Tibial nerve (tissue), 4 donors: ENCODE measurements around the gene RSAD1. TPM values are rescaled to one million over a fixed set of nuclear protein-coding genes. Genes with fewer than 3 reads are reported as not detected.

Experiments
- DNase-seq, 2 donors: peaks; one replicate each; pipeline ENCODE4 v3.0.0-alpha.2; 2019; ENCODE audit warnings: low spot score in 2 of 2
- H3K27ac ChIP-seq, 4 donors: fragments of 200-600 bp; sonication (generic) in 3 of 4; one replicate each; pipeline ENCODE4 v1.5.1; 2017 to 2019; ENCODE audit warnings: mild to moderate bottlenecking in 1 of 4
- H3K27me3 ChIP-seq, 2 donors: fragments of 200-600 bp; sonication (generic) in 1 of 2; one replicate each; pipeline versions ENCODE4 v1.5.1 to v1.6.0; 2017 to 2019
- H3K36me3 ChIP-seq, 3 donors: fragments of 200-600 bp; sonication (generic); one replicate each; pipeline ENCODE4 v1.5.1; 2018 to 2019
- H3K4me1 ChIP-seq, 4 donors: fragments of 200-600 bp; sonication (generic) in 3 of 4; one replicate each; pipeline ENCODE4 v1.5.1; 2017 to 2019
- H3K4me3 ChIP-seq, 4 donors: fragments of 200-600 bp; sonication (generic) in 3 of 4; one replicate each; pipeline ENCODE4 v1.5.1; 2017 to 2019; ENCODE audit warnings: mild to moderate bottlenecking in 1 of 4, moderate library complexity in 1 of 4
- H3K9me3 ChIP-seq, 4 donors: fragments of 200-600 bp; sonication (generic) in 3 of 4; one replicate each; pipeline ENCODE4 v1.5.1; 2017 to 2019
- EP300 ChIP-seq, 2 donors: sonication (generic); formaldehyde crosslinking; IDR thresholded peaks; one replicate each; pipeline ENCODE4 v1.6.1; 2017; ENCODE audit warnings: antibody characterized with exemption in 2 of 2, mild to moderate bottlenecking in 1 of 2
- POLR2A ChIP-seq, 2 donors: fragments of 450-650 bp; IDR thresholded peaks; one replicate each; pipeline ENCODE4 v1.6.1; 2017; ENCODE audit warnings: antibody characterized with exemption in 2 of 2, mild to moderate bottlenecking in 2 of 2, moderate library complexity in 2 of 2
- WGBS, 2 donors: methylation state at CpG; one replicate each; pipeline ENCODE4 v1.1.5; 2018; 5-methylcytosine and 5-hydroxymethylcytosine counted together
- total RNA-seq, 4 donors: library from RNA; depleted of rRNA; stranded (reverse); fragments of >200 nt; gene quantifications; one replicate each; pipeline ENCODE4 v1.1.0, GENCODE V29; 2016
- TF ChIP-seq, protein P1 (sequence below), 5 experiments: fragments of 200-600 bp in 3 of 5; fragments of 450-650 bp in 2 of 5; sonication (generic) in 3 of 5; IDR thresholded peaks; one replicate each; pipeline ENCODE4 v1.5.1; 2016 to 2019; ENCODE audit warnings: antibody characterized with exemption in 5 of 5, mild to moderate bottlenecking in 3 of 5, moderate library complexity in 2 of 5

The RSAD1 gene
- total RNA-seq, 4 donors from 2014 or later: 30.8 to 61.8 (median 32.9) TPM

DNA sequence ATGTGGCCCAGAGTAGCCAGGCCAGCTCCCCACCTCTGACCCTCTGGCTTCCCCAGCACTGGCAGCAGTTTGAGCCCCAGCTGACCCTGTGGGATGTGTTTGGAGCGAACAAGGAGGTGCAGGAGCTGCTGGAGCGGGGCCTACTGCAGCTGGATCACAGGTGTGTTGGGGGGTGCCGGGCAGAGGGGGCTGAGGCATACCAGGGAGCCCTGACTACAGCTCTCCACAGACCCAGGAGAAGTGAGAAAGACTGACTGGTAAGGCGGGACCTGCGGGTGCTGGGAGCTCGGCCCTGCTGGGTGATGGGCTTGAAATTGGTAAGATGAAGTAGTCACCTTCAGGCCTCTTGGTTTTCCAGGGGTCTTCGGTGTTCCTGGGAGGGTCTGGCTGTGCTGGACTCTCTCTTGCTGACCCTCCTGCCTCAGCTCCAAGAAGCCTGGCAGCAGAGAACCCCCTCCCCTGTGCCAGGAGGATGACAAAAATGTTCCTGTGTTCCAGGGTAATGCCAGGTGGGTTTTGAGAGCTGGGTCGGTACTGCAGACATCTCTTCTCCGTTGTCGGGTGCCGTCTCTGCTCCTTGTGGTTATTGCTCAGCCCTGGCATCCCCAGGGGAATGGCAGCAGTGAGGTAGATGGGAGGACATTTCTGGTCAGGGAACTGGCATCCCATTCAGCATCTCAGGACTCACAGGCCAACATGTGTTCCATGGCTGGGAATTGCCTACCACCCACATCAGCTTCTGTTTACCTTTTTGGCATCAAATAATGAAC lies 5.9 kb downstream of the RSAD1 start:
- DNase-seq: no peak
- H3K27me3 ChIP-seq: no peaks in the 10 kb centered on the region
- WGBS, 2 donors: 89 to 92% methylated on average over 10 to 11 of the region's 11 CpGs
- H3K36me3 ChIP-seq: peaks cover 0 to 65% (median 5%) of the 10 kb centered on the region in 3 donors
- H3K4me3 ChIP-seq: no peak overlapping the region
- peak overlapping the region in 1 of 4 donors; percentile 11 for H3K27ac ChIP-seq
- TF ChIP-seq, protein P1, sequence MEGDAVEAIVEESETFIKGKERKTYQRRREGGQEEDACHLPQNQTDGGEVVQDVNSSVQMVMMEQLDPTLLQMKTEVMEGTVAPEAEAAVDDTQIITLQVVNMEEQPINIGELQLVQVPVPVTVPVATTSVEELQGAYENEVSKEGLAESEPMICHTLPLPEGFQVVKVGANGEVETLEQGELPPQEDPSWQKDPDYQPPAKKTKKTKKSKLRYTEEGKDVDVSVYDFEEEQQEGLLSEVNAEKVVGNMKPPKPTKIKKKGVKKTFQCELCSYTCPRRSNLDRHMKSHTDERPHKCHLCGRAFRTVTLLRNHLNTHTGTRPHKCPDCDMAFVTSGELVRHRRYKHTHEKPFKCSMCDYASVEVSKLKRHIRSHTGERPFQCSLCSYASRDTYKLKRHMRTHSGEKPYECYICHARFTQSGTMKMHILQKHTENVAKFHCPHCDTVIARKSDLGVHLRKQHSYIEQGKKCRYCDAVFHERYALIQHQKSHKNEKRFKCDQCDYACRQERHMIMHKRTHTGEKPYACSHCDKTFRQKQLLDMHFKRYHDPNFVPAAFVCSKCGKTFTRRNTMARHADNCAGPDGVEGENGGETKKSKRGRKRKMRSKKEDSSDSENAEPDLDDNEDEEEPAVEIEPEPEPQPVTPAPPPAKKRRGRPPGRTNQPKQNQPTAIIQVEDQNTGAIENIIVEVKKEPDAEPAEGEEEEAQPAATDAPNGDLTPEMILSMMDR (IDR thresholded peaks at IDR 0.05): no peak
- TF ChIP-seq POLR2A (IDR thresholded peaks at IDR 0.05) (no peak), EP300 (IDR thresholded peaks at IDR 0.05) (no peak)
- H3K9me3 ChIP-seq: no peaks in the 10 kb centered on the region
- H3K4me1 ChIP-seq: peaks cover 0 to 39% (median 11%) of the 10 kb centered on the region in 4 donors

DNA sequence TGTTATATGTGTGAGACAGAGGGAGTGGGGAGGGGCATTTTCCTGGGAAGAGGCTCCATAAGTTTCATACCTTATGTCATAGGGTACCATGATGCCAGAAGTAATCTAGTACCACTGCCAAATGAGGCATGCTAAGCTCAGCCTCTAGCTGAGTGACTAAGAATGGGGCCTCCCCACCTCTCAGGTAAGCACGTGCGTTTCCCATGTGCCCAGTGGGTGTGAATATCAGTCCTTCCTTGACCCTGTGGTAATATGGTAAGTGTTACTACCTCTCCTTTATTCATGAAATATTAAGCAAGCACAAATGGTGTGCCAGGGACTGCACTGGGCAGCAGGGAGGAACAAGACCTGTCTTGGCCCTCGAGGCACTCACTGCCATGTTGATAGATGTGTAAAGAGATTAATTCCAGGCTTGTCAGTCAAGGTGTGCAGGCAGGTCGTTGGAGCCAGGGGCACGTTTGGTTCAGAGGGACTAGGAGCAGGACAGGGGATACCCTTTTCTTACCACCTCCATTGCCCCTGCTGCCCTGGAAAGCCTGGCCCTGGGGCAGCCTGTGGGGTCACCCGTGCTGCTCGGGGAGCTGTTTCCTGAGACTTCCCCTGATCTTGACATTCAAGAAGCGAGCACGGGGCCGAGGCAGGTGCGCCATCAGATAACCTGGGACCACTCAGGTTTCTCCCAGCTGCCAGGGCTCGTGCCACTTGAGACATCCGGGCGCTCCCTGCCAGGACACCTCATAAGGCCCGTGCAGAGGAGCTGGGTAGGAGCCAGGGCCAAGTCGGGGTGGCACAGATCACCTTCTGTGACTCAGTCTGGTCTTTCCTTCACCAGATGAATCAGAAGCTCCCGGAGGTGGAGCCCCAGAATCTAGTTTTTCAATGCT lies 8.8 kb downstream of the RSAD1 start:
- no peaks in the 10 kb centered on the region for H3K27me3 ChIP-seq
- no peaks in the 10 kb centered on the region for H3K9me3 ChIP-seq
- no peak overlapping the region for H3K4me3 ChIP-seq
- H3K36me3 ChIP-seq: peaks cover 0 to 53% (median 5%) of the 10 kb centered on the region in 3 donors
- 83 to 84% methylated on average over 13 to 17 of the region's 17 CpGs for WGBS, 2 donors
- peaks cover 0 to 31% (median 6%) of the 10 kb centered on the region in 4 donors for H3K4me1 ChIP-seq
- no peak for TF ChIP-seq EP300 (IDR thresholded peaks at IDR 0.05)
- TF ChIP-seq POLR2A (IDR thresholded peaks at IDR 0.05): no peak
- TF ChIP-seq, protein P1 (IDR thresholded peaks at IDR 0.05): no peak
- no peak overlapping the region for H3K27ac ChIP-seq
- DNase-seq: no peak

DNA sequence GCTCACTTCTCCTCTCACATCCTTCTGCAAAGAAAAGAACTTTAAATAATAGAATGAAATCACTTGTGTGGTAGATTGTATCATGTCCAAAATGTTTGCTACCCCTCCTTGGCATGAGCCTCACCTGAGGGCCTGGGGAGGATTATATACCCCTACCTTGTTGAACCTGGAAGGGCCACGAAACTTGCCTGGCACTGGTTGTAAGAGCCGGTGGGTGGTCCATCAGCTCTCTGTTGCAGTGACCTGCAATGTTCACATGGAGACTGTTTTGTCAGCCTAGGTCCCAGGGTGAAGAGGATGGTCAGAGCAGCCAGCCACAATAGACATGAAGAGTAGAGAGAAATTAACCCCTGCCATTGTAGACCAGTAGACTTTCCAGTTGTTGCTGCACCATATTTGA lies 10.2 kb downstream of the RSAD1 start:
- no peak for DNase-seq
- H3K27ac ChIP-seq: no peak overlapping the region
- H3K27me3 ChIP-seq: no peaks in the 10 kb centered on the region
- peaks cover 0 to 45% (median 5%) of the 10 kb centered on the region in 3 donors for H3K36me3 ChIP-seq
- TF ChIP-seq POLR2A (IDR thresholded peaks at IDR 0.05) (no peak), EP300 (IDR thresholded peaks at IDR 0.05) (no peak)
- TF ChIP-seq, protein P1 (IDR thresholded peaks at IDR 0.05): no peak
- no peaks in the 10 kb centered on the region for H3K9me3 ChIP-seq
- WGBS, 2 donors: 86 to 91% methylated on average over 2 of the region's 2 CpGs
- H3K4me1 ChIP-seq: peaks cover 0 to 24% (median 0%) of the 10 kb centered on the region in 4 donors
- no peak overlapping the region for H3K4me3 ChIP-seq

DNA sequence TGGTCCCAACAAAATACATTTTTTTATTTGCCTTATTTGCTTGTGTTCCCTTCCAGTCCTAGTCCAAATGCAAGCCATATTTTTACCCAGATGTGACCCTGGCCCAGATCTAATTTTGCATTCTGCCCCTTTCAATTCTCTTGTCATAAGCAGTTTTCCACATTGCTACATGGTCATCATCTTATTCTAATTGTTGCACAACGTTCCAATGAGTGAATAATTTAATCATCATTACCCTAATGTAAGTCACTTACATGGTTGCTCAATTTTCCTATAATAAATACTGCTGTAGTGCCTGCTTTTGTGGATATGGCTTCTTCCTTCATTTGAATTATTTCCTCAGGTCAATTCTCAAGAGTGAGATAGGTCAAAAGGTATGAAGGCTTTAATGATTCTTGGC lies 12.8 kb downstream of the RSAD1 start:
- 28 to 47% methylated on average over 1 of the region's 1 CpG for WGBS, 2 donors
- no peak overlapping the region for H3K4me3 ChIP-seq
- H3K36me3 ChIP-seq: peaks cover 0 to 19% (median 0%) of the 10 kb centered on the region in 3 donors
- peak in 1 of 2 donors; percentile 21 for TF ChIP-seq EP300 (IDR thresholded peaks at IDR 0.05)
- no peak for TF ChIP-seq POLR2A (IDR thresholded peaks at IDR 0.05)
- H3K27ac ChIP-seq: no peak overlapping the region
- H3K27me3 ChIP-seq: no peaks in the 10 kb centered on the region
- DNase-seq: no peak
- H3K9me3 ChIP-seq: no peaks in the 10 kb centered on the region
- H3K4me1 ChIP-seq: peaks cover 0 to 18% (median 0%) of the 10 kb centered on the region in 4 donors

DNA sequence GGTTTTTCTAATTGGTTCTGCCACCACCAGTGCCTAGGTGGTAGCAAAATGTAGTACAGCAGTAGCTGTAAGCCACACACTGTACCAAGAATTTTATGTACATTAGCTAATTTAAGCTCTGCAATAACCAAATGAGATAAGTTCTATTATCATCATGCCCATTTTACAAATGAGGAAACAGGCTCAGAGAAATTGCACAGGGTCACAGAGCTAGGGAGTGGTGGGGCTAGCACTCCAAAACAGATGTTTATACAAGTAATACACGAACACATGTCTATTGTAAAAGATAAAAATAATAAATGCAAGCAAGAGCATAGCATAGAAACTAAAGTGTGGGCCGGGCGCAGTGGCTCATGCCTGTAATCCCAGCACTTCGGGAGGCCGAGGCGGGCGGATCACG lies 13.6 kb downstream of the RSAD1 start:
- Histone ChIP-seq H3K9me3 (no peaks in the 10 kb centered on the region), H3K4me1 (peaks cover 0 to 18% (median 0%) of the 10 kb centered on the region in 4 donors), H3K27ac (no peak overlapping the region), H3K36me3 (peaks cover 0 to 12% (median 0%) of the 10 kb centered on the region in 3 donors), H3K4me3 (no peak overlapping the region), H3K27me3 (no peaks in the 10 kb centered on the region)
- WGBS, 2 donors: 68 to 77% methylated on average over 8 of the region's 8 CpGs
- no peak for DNase-seq
- no peak for TF ChIP-seq POLR2A (IDR thresholded peaks at IDR 0.05)
- TF ChIP-seq, protein P1 (IDR thresholded peaks at IDR 0.05): no peak
- no peak for TF ChIP-seq EP300 (IDR thresholded peaks at IDR 0.05)
